HL-60 (cell line): ENCODE data around the gene XRCC5.

Experiments
- DNase-seq, 2 experiments: peaks; one replicate each; pipeline ENCODE4 v3.0.0-alpha.2; 2010 to 2020; ENCODE audit warnings: low read depth in 1 of 2, low spot score in 1 of 2
- H3K27ac ChIP-seq: fragments of 250-450 bp; sonication (Bioruptor Pico); replicated peaks from 2 replicates; pipeline ENCODE4 v1.5.1; 2020; ENCODE audit warnings: mild to moderate bottlenecking, moderate library complexity
- H3K27me3 ChIP-seq: fragments of 250-450 bp; sonication (Bioruptor Pico); 2 replicates; pipeline ENCODE4 v1.5.1; 2021; ENCODE audit warnings: mild to moderate bottlenecking, moderate library complexity; ENCODE audit not compliant: insufficient read depth, poor library complexity, severe bottlenecking
- H3K4me3 ChIP-seq: replicated peaks from 2 replicates; pipeline ENCODE4 v1.5.1; 2011; ENCODE audit warnings: mild to moderate bottlenecking, control low read depth, low read length; ENCODE audit not compliant: insufficient read depth
- GABPA ChIP-seq: IDR thresholded peaks from 2 replicates; pipeline ENCODE4 v1.6.1; 2012; ENCODE audit warnings: low read depth
- POLR2AphosphoS5 ChIP-seq: IDR thresholded peaks from 2 replicates; pipeline ENCODE4 v1.6.1; 2012; ENCODE audit warnings: low read depth
- SPI1 ChIP-seq: IDR thresholded peaks from 2 replicates; pipeline ENCODE4 v1.6.1; 2012; ENCODE audit warnings: low read depth, mild to moderate bottlenecking, borderline replicate concordance
- TF ChIP-seq, protein P1 (sequence below): IDR thresholded peaks from 2 replicates; pipeline ENCODE4 v1.6.1; 2012; ENCODE audit warnings: low read depth; ENCODE audit not compliant: insufficient replicate concordance
- TF ChIP-seq, protein P2 (sequence below): IDR thresholded peaks from one replicate; pipeline ENCODE4 v1.5.1; 2011; ENCODE audit warnings: low read length, control low read depth, inconsistent platforms; ENCODE audit not compliant: insufficient read depth

XRCC5 gene

DNA sequence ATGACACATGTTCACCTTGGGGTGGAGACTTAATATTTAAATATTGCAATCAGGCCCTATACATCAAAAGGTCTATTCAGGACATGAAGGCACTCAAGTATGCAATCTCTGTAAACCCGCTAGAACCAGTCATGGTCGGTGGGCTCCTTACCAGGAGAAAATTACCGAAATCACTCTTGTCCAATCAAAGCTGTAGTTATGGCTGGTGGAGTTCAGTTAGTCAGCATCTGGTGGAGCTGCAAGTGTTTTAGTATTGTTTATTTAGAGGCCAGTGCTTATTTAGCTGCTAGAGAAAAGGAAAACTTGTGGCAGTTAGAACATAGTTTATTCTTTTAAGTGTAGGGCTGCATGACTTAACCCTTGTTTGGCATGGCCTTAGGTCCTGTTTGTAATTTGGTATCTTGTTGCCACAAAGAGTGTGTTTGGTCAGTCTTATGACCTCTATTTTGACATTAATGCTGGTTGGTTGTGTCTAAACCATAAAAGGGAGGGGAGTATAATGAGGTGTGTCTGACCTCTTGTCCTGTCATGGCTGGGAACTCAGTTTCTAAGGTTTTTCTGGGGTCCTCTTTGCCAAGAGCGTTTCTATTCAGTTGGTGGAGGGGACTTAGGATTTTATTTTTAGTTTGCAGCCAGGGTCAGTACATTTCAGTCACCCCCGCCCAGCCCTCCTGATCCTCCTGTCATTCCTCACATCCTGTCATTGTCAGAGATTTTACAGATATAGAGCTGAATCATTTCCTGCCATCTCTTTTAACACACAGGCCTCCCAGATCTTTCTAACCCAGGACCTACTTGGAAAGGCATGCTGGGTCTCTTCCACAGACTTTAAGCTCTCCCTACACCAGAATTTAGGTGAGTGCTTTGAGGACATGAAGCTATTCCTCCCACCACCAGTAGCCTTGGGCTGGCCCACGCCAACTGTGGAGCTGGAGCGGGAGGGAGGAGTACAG is 108.1 kb downstream of the XRCC5 start:
- no peaks in the 10 kb centered on the region for H3K27me3 ChIP-seq
- DNase-seq = no peak

GRCh38 chr2:216217904-216218260 is 108.7 kb downstream of the XRCC5 start:
- Histone ChIP-seq H3K27me3 (no peaks in the 10 kb centered on the region), H3K27ac (no peak overlapping the region), H3K4me3 (no peak overlapping the region)
- DNase-seq = no peak
- TF ChIP-seq SPI1 (no peak), POLR2AphosphoS5 (no peak), GABPA (no peak)
- TF ChIP-seq, protein P1, sequence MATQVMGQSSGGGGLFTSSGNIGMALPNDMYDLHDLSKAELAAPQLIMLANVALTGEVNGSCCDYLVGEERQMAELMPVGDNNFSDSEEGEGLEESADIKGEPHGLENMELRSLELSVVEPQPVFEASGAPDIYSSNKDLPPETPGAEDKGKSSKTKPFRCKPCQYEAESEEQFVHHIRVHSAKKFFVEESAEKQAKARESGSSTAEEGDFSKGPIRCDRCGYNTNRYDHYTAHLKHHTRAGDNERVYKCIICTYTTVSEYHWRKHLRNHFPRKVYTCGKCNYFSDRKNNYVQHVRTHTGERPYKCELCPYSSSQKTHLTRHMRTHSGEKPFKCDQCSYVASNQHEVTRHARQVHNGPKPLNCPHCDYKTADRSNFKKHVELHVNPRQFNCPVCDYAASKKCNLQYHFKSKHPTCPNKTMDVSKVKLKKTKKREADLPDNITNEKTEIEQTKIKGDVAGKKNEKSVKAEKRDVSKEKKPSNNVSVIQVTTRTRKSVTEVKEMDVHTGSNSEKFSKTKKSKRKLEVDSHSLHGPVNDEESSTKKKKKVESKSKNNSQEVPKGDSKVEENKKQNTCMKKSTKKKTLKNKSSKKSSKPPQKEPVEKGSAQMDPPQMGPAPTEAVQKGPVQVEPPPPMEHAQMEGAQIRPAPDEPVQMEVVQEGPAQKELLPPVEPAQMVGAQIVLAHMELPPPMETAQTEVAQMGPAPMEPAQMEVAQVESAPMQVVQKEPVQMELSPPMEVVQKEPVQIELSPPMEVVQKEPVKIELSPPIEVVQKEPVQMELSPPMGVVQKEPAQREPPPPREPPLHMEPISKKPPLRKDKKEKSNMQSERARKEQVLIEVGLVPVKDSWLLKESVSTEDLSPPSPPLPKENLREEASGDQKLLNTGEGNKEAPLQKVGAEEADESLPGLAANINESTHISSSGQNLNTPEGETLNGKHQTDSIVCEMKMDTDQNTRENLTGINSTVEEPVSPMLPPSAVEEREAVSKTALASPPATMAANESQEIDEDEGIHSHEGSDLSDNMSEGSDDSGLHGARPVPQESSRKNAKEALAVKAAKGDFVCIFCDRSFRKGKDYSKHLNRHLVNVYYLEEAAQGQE = no peak
- TF ChIP-seq, protein P2, sequence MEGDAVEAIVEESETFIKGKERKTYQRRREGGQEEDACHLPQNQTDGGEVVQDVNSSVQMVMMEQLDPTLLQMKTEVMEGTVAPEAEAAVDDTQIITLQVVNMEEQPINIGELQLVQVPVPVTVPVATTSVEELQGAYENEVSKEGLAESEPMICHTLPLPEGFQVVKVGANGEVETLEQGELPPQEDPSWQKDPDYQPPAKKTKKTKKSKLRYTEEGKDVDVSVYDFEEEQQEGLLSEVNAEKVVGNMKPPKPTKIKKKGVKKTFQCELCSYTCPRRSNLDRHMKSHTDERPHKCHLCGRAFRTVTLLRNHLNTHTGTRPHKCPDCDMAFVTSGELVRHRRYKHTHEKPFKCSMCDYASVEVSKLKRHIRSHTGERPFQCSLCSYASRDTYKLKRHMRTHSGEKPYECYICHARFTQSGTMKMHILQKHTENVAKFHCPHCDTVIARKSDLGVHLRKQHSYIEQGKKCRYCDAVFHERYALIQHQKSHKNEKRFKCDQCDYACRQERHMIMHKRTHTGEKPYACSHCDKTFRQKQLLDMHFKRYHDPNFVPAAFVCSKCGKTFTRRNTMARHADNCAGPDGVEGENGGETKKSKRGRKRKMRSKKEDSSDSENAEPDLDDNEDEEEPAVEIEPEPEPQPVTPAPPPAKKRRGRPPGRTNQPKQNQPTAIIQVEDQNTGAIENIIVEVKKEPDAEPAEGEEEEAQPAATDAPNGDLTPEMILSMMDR = no peak

More for the DNA sequence above, 108.1 kb downstream of the XRCC5 start:
- Histone ChIP-seq H3K27ac (no peak overlapping the region), H3K4me3 (no peak overlapping the region)
- TF ChIP-seq, protein P2 = no peak
- TF ChIP-seq, protein P1 = no peak
- no peak for TF ChIP-seq GABPA
- TF ChIP-seq SPI1 = no peak
- no peak for TF ChIP-seq POLR2AphosphoS5

- no peaks in the 10 kb centered on the region for H3K27me3 ChIP-seq
- H3K4me3 ChIP-seq = no peak overlapping the region
- no peak for DNase-seq
- H3K27ac ChIP-seq = no peak overlapping the region
- no peak for TF ChIP-seq SPI1
- TF ChIP-seq POLR2AphosphoS5 = no peak
- TF ChIP-seq, protein P2 = no peak
- TF ChIP-seq, protein P1 = no peak
- no peak for TF ChIP-seq GABPA
Measured at GRCh38 chr2:216219861-216220260, 110.7 kb downstream of the XRCC5 start.
